Hematopoietic multipotent progenitor cell treated with erythropoietin and hydrocortisone succinate and interleukin-3 and kit ligand, for 17 days (in vitro differentiated cells): ENCODE measurements around the gene REEP5.

Experiments
- DNase-seq: peaks from one replicate; pipeline ENCODE4 v3.0.0-alpha.2; 2015; ENCODE audit warnings: low spot score

REEP5 gene

GRCh38 chr5:112833971-112834370 lies 88.1 kb downstream of the REEP5 start:
- DNase-seq = no peak

DNA sequence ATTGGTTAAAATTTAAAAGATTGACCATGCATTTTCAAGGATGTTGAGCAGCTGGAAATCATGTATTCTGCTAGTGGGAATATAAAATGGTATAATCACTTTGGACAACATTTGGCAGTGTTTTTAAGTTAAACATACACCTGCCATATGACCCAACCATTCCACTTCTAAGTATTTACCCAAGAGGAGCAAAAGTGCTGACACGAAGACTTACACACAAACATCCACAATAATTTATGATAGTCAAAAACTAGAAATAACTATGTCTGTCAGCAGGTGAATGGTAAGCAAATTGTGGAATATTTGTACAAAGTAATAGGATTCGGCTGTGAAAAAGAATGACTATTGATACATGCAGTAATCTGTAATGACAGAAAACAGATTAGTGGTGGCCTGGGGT lies 91.6 kb downstream of the REEP5 start:
- DNase-seq = no peak
